ENCODE data around the gene RIPOR3.

RIPOR3 gene

DNA sequence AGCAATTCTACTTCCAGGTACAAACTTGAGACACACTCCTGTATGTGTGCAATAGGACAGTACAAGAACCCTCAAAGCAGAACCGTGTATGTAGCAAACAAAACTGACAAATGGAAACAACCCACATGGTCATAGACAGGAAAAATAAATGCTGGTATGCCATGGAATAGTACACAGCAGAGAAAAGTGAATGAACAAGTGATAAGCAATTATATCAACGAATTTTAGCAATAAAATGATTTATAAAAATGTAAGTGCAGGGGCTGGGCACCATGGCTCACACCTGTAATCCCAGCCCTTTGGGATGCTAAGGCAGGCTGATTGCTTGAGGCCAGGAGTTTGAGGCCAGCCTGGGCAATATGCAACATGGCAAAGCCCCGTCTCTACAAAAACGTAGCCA lies 9.3 kb downstream of the RIPOR3 start:
- H3K9me3 ChIP-seq (ENCODE audit: insufficient read depth, low read length): no peaks in the 10 kb centered on the region
- TF ChIP-seq, protein P1, sequence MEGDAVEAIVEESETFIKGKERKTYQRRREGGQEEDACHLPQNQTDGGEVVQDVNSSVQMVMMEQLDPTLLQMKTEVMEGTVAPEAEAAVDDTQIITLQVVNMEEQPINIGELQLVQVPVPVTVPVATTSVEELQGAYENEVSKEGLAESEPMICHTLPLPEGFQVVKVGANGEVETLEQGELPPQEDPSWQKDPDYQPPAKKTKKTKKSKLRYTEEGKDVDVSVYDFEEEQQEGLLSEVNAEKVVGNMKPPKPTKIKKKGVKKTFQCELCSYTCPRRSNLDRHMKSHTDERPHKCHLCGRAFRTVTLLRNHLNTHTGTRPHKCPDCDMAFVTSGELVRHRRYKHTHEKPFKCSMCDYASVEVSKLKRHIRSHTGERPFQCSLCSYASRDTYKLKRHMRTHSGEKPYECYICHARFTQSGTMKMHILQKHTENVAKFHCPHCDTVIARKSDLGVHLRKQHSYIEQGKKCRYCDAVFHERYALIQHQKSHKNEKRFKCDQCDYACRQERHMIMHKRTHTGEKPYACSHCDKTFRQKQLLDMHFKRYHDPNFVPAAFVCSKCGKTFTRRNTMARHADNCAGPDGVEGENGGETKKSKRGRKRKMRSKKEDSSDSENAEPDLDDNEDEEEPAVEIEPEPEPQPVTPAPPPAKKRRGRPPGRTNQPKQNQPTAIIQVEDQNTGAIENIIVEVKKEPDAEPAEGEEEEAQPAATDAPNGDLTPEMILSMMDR (IDR thresholded peaks at IDR 0.05; ENCODE audit: low read depth, low read length): no peak
- no peak for TF ChIP-seq EZH2phosphoT487 (IDR thresholded peaks at IDR 0.05; ENCODE audit: low read depth)
- no peak overlapping the region for H2AFZ ChIP-seq (ENCODE audit: low read depth, low read length)
- H3K4me3 ChIP-seq (ENCODE audit: low read length): no peak overlapping the region
- H3K27me3 ChIP-seq (ENCODE audit: low read depth, low read length): peaks cover 20% of the 10 kb centered on the region; the same call in 1 of the 2 replicates
- H3K4me2 ChIP-seq (ENCODE audit: low read length): no peak overlapping the region
- H3K27ac ChIP-seq (ENCODE audit: low read length): no peak overlapping the region
- H3K4me1 ChIP-seq (ENCODE audit: low read length): no peaks in the 10 kb centered on the region
- H3K79me2 ChIP-seq (ENCODE audit: low read length): no peaks in the 10 kb centered on the region
- H3K9ac ChIP-seq (ENCODE audit: low read length): no peak overlapping the region
- H4K20me1 ChIP-seq (ENCODE audit: insufficient read depth, low read length): no peaks in the 10 kb centered on the region
- no peaks in the 10 kb centered on the region for H3K36me3 ChIP-seq (replicated peaks; ENCODE audit: low read depth, low read length)

DNA sequence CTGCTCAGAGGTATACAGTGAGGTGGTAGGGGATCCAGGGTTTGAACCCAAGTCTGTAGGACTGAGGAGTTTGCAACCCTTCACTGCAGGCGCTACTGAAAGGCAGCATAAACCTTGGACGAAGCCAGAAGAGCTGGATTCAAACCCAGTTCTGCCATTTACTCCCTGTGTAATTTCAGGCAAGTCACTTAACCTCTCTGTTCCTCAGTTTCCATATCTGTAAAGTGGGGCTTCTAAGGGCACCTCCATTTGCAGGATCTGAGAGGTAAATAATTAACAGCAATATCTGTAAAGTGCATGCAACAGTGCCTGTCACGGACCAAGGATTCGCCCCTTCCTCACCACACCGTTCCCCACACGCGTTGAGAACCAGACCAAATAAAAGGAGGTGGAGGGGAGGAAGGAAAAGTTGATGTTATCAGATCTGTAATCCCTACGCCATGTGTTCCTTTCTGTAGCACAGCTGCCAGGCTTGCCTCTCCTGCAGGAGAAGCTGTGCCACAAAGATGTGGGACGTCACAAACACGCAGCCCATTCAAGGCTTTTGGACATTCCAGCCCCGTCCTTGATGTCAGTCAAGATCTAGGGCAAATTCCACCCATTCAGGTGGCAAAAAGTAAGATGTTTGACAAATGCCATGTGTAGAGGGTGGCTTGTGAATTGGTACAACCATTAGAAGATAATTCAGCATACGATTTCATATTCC lies 9.8 kb downstream of the RIPOR3 start:
- Histone ChIP-seq H3K27me3 (ENCODE audit: low read depth, low read length) (peaks cover 20% of the 10 kb centered on the region; the same call in 1 of the 2 replicates), H3K4me1 (ENCODE audit: low read length) (no peaks in the 10 kb centered on the region), H3K36me3 (replicated peaks; ENCODE audit: low read depth, low read length) (no peaks in the 10 kb centered on the region), H4K20me1 (ENCODE audit: insufficient read depth, low read length) (no peaks in the 10 kb centered on the region), H2AFZ (ENCODE audit: low read depth, low read length) (no peak overlapping the region), H3K4me2 (ENCODE audit: low read length) (no peak overlapping the region), H3K9ac (ENCODE audit: low read length) (no peak overlapping the region), H3K27ac (ENCODE audit: low read length) (no peak overlapping the region), H3K4me3 (ENCODE audit: low read length) (no peak overlapping the region), H3K9me3 (ENCODE audit: insufficient read depth, low read length) (no peaks in the 10 kb centered on the region), H3K79me2 (ENCODE audit: low read length) (no peaks in the 10 kb centered on the region)
- TF ChIP-seq EZH2phosphoT487 (IDR thresholded peaks at IDR 0.05; ENCODE audit: low read depth): no peak
- TF ChIP-seq, protein P1 (IDR thresholded peaks at IDR 0.05; ENCODE audit: low read depth, low read length): no peak

DNA sequence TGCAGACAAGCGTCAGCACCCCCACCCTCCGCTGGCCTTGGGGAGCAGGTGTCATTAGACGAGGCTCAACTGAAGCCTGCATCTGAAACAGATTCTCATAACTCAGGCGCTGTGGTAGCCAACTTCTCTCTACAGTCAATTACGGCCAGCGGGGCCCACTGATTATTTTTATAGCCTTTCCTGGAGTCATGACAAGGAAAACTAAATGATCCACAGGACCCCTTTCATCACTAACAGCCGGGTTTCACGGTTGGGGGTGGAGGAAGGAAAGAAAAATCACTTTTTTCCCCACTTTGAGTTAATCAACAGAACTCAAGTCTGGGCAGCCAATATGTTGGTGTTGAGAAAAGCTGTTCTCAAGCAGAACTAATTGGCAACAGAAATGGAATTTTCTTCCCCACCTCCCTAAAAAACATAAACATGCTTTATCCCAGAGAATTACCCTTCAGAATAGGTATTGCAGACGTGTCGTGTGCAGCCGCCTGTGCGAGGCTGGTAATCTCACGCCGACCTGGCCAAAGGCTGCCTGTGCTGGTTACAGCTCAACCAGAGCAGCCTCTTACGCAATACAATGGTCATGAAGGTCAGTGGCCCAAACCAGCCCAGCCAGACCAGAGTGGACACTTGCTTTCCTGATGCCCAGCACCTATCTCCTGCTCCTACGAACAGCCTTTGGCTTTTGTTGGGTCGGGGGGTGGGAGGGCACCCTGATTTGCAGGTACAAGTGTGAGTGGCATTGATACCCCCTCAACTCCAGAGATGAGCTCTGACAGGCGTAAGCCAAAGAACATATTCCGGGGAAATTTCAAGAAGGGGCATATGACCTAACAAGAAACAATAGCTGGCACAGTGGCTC lies 11.0 kb downstream of the RIPOR3 start:
- H4K20me1 ChIP-seq (ENCODE audit: insufficient read depth, low read length): no peaks in the 10 kb centered on the region
- H3K4me2 ChIP-seq (ENCODE audit: low read length): no peak overlapping the region
- no peaks in the 10 kb centered on the region for H3K4me1 ChIP-seq (ENCODE audit: low read length)
- TF ChIP-seq EZH2phosphoT487 (IDR thresholded peaks at IDR 0.05; ENCODE audit: low read depth): no peak
- TF ChIP-seq, protein P1 (IDR thresholded peaks at IDR 0.05; ENCODE audit: low read depth, low read length): no peak
- H3K9ac ChIP-seq (ENCODE audit: low read length): no peak overlapping the region
- H3K36me3 ChIP-seq (replicated peaks; ENCODE audit: low read depth, low read length): no peaks in the 10 kb centered on the region
- no peaks in the 10 kb centered on the region for H3K9me3 ChIP-seq (ENCODE audit: insufficient read depth, low read length)
- no peak overlapping the region for H3K27ac ChIP-seq (ENCODE audit: low read length)
- H3K79me2 ChIP-seq (ENCODE audit: low read length): no peaks in the 10 kb centered on the region
- no peak overlapping the region for H2AFZ ChIP-seq (ENCODE audit: low read depth, low read length)
- H3K27me3 ChIP-seq (ENCODE audit: low read depth, low read length): peaks cover 22% of the 10 kb centered on the region; the same call in 1 of the 2 replicates
- H3K4me3 ChIP-seq (ENCODE audit: low read length): no peak overlapping the region

GRCh38 chr20:50679753-50680104 lies 11.6 kb downstream of the RIPOR3 start:
- Histone ChIP-seq H3K9me3 (ENCODE audit: insufficient read depth, low read length) (no peaks in the 10 kb centered on the region), H3K4me2 (ENCODE audit: low read length) (no peak overlapping the region), H3K4me1 (ENCODE audit: low read length) (no peaks in the 10 kb centered on the region), H3K36me3 (replicated peaks; ENCODE audit: low read depth, low read length) (no peaks in the 10 kb centered on the region), H3K9ac (ENCODE audit: low read length) (no peak overlapping the region), H3K27ac (ENCODE audit: low read length) (no peak overlapping the region), H3K27me3 (ENCODE audit: low read depth, low read length) (peaks cover 22% of the 10 kb centered on the region; the same call in 1 of the 2 replicates), H3K79me2 (ENCODE audit: low read length) (no peaks in the 10 kb centered on the region), H2AFZ (ENCODE audit: low read depth, low read length) (no peak overlapping the region), H3K4me3 (ENCODE audit: low read length) (no peak overlapping the region), H4K20me1 (ENCODE audit: insufficient read depth, low read length) (no peaks in the 10 kb centered on the region)
- no peak for TF ChIP-seq EZH2phosphoT487 (IDR thresholded peaks at IDR 0.05; ENCODE audit: low read depth)

Data from OCI-LY3 (cell line).